ENCODE measurements around the gene ADGRL3. TPM values are rescaled to one million over a fixed set of nuclear protein-coding genes. Genes with fewer than 3 reads are reported as not detected.

The ADGRL3 gene
- total and polyA plus RNA-seq, 8 donors = 0.08 to 1.4 (median 0.24) TPM

DNA sequence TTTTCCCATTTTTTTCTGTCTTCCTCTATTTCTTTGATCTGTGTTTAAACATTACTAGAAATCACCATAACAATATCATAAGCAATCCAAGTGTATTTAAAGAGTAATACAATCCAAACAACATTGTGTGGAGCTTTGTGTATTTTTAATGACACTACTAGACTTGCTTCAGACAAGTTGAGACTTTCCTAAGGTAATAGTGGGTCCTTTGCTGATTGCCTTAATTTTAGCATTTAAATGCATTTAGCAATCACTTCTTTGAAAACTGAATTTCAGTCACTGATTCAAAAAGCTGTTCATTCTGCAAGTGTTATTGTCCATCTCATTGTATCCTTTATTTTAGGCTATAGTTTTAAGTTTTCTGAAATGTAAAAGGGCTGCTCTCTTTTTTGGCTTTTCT, 804.8 kb downstream of the ADGRL3 start:
- no peak for TF ChIP-seq CTCF (IDR thresholded peaks at IDR 0.05)

DNA sequence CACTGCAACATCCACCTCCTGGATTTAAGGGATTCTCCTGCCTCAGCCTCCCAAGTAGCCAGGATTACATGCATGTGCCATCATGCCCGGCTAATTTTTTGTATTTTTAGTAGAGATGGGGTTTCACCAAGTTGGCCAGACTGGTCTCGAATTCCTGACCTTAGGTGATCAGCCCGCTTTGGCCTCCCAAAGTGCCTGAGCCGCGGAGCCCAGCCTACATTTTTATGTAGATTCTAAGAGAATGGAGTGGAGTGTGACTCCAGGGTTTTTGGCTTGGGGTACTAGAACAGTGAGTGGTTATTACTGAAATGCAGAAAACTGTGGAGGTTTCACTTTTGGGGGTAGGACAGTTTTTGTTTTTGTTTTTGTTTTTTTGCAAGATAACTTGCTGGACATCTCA, 806.0 kb downstream of the ADGRL3 start:
- FAIRE-seq (no peak), ATAC-seq (no peak), DNase-seq (no peak)
- Histone ChIP-seq H3K4me1 (no peaks in the 10 kb centered on the region), H3K36me3 (no peaks in the 10 kb centered on the region), H3K27me3 (no peaks in the 10 kb centered on the region), H3K27ac (no peak overlapping the region), H3K4me3 (no peak overlapping the region), H3K9me3 (no peaks in the 10 kb centered on the region)
- TF ChIP-seq CTCF (IDR thresholded peaks at IDR 0.05) = no peak
- 70 to 82% methylated on average over 5 of the region's 5 CpGs for WGBS, 2 donors
- intact Hi-C loops (cut with DNase I) = no loop called here

More for the DNA sequence above, 804.8 kb downstream of the ADGRL3 start:
- H3K9me3 ChIP-seq = no peaks in the 10 kb centered on the region
- no peak for DNase-seq
- H3K27me3 ChIP-seq = no peaks in the 10 kb centered on the region
- no peak overlapping the region for H3K4me3 ChIP-seq
- H3K4me1 ChIP-seq = no peaks in the 10 kb centered on the region
- H3K27ac ChIP-seq = no peak overlapping the region
- ATAC-seq = no peak
- H3K36me3 ChIP-seq = no peaks in the 10 kb centered on the region
- intact Hi-C loops (cut with DNase I) = no loop called here
- FAIRE-seq = no peak

- 53 to 61% methylated on average over 3 of the region's 3 CpGs for WGBS, 2 donors
- Histone ChIP-seq H3K4me1 (no peaks in the 10 kb centered on the region), H3K27ac (no peak overlapping the region), H3K9me3 (no peaks in the 10 kb centered on the region), H3K36me3 (no peaks in the 10 kb centered on the region), H3K27me3 (no peaks in the 10 kb centered on the region), H3K4me3 (no peak overlapping the region)
- no peak for TF ChIP-seq CTCF (IDR thresholded peaks at IDR 0.05)
- intact Hi-C loops (cut with DNase I) = no loop called here
- ATAC-seq (no peak), FAIRE-seq (no peak), DNase-seq (no peak)
These were observed 815.1 kb downstream of the ADGRL3 start for GRCh38 chr4:62015043-62015739.

DNA sequence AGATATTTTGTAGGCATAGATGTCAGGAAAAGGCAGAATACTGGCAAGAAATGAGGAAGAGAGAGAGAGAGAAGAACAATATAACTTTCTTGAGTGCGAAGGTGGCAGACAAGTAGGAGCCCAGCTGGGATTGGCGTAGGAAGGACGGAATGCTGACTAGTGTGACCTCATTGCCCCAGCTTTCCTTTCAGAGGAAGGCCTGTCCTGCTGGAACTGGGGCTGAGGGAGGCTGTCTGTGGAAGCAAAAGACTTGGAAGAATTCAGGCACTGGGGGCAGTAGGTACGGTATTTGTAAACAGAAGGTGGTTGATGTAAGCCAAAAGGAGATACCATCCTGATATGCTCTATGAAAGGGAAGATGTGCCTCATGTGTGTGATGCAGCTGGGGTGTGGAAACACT, 818.4 kb downstream of the ADGRL3 start:
- intact Hi-C loops (cut with DNase I) = no loop called here
- ATAC-seq (no peak), DNase-seq (no peak), FAIRE-seq (no peak)
- Histone ChIP-seq H3K36me3 (no peaks in the 10 kb centered on the region), H3K9me3 (no peaks in the 10 kb centered on the region), H3K27ac (no peak overlapping the region), H3K4me3 (no peak overlapping the region), H3K27me3 (no peaks in the 10 kb centered on the region), H3K4me1 (no peaks in the 10 kb centered on the region)
- 66 to 72% methylated on average over 4 of the region's 4 CpGs for WGBS, 2 donors
- no peak for TF ChIP-seq CTCF (IDR thresholded peaks at IDR 0.05)

DNA sequence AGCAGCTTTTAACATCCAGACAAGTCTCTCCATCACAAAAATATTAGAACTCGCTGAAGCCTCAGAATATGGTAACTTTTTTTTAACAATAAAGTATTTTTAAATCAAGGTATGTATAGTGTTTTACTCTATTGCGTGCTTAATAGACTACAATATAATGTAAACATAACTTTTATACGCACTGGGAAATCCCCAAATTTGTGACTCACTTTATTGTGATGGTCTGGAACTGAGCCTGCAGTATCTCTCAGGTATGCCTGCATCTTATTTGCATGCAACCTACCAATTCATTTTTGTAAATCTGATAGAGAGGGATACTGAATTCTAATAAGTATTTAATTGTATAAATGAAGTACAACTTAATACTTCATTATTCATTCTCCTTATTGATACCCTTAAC, 823.5 kb downstream of the ADGRL3 start:
- ATAC-seq (no peak), FAIRE-seq (no peak), DNase-seq (no peak)
- no peak for TF ChIP-seq CTCF (IDR thresholded peaks at IDR 0.05)
- WGBS, 2 donors = 60 to 75% methylated on average over 3 of the region's 3 CpGs
- Histone ChIP-seq H3K27me3 (no peaks in the 10 kb centered on the region), H3K36me3 (no peaks in the 10 kb centered on the region), H3K4me1 (no peaks in the 10 kb centered on the region), H3K9me3 (no peaks in the 10 kb centered on the region), H3K4me3 (no peak overlapping the region), H3K27ac (no peak overlapping the region)
- intact Hi-C loops (cut with DNase I) = no loop called here

All from pancreas (tissue), 10 donors.